Measurements from ENCODE around the gene PRRG2.

Gene PRRG2

DNA sequence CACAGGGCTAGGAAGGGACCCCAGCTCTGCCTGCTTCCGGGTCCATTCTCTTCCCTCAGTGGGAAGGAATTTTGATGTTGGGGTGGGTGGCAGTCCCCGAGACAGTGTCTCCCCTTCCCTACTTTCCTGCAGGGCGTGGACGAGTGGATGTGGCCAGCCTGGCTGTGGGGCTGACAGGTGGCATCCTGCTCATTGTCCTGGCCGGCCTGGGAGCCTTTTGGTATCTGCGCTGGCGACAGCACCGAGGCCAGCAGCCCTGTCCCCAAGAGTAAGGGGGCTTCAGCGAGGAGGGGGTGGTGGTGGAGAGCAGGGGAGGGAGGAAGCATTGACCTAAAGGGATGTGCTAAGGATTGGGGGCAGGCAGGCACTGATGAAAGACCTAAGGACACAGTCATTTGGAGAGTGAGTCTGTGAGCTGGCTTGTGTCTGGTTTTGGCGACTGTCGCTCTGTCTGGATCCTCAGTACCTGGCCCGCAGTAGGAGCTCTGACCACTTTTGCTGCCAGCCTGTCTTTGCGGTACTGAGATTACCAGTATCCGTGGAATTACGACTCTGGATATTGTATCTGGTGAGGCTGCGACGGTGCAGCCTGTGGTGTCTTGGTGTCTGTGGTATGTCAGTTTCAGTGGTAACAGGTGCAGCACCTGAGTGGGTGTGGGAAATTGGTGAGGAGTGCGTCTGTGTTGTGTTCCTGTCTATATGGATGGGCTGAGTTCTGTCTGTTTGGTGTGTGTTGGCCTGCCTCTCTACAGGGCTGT lies 7.4 kb downstream of the PRRG2 start:
- H3K9me2 ChIP-seq (replicated peaks; ENCODE audit: control insufficient read depth, low read length): no peaks in the 10 kb centered on the region
- no peak overlapping the region for H3K27ac ChIP-seq (ENCODE audit: low read depth, low read length)
- H3K79me2 ChIP-seq (ENCODE audit: control insufficient read depth, low read length): peaks cover 25% of the 10 kb centered on the region
- H3K4me3 ChIP-seq (ENCODE audit: low read length): no peak overlapping the region
- peaks cover 17% of the 10 kb centered on the region for H3K4me1 ChIP-seq (ENCODE audit: control insufficient read depth, low read length)
- peaks cover 4% of the 10 kb centered on the region; the same call in 1 of the 2 replicates for H3K27me3 ChIP-seq (ENCODE audit: control insufficient read depth, low read length)
- no peak for TF ChIP-seq EZH2phosphoT487 (IDR thresholded peaks at IDR 0.05; ENCODE audit: borderline replicate concordance, low read length)
- no peak for TF ChIP-seq CTCF (IDR thresholded peaks at IDR 0.05; ENCODE audit: low read depth, low read length, poor library complexity, severe bottlenecking)
- peaks cover 13% of the 10 kb centered on the region for H3K36me3 ChIP-seq (ENCODE audit: control insufficient read depth, low read length)
- no peak overlapping the region for H3K4me2 ChIP-seq (ENCODE audit: low read length)
- H3F3A ChIP-seq (ENCODE audit: control insufficient read depth, insufficient read depth): peaks cover 24% of the 10 kb centered on the region
- H4K20me1 ChIP-seq (ENCODE audit: control insufficient read depth, insufficient read depth, low read depth, low read length): no peaks in the 10 kb centered on the region
- no peaks in the 10 kb centered on the region for H3K9me3 ChIP-seq (ENCODE audit: control insufficient read depth, insufficient read depth, low read length)

DNA sequence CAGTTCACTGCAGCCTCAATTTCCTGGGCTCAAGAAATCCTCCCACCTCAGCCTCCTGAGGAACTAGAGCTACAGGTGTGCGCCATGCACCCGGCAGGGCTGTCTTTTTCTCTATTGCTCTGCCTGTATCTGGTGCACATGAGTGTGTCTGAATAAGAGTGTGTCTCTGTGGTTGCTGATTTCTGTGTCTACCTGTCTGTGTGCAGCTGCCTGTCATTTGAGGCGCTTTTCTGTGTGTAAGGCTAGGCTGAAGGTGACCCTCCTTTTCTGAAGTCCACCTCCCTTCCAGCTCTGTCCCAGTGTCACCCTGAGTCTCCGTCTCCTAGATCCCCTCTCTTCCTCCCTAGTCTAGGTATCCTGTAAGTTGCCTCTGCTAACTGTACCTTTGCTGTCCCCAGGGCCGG lies 8.4 kb downstream of the PRRG2 start:
- H3K4me3 ChIP-seq (ENCODE audit: low read length): no peak overlapping the region; the same call in 1 of the 2 replicates
- no peaks in the 10 kb centered on the region for H4K20me1 ChIP-seq (ENCODE audit: control insufficient read depth, insufficient read depth, low read depth, low read length)
- peak overlapping the region; percentile 45 for H3K4me2 ChIP-seq (ENCODE audit: low read length)
- peaks cover 24% of the 10 kb centered on the region for H3F3A ChIP-seq (ENCODE audit: control insufficient read depth, insufficient read depth)
- TF ChIP-seq CTCF (IDR thresholded peaks at IDR 0.05; ENCODE audit: low read depth, low read length, poor library complexity, severe bottlenecking) (no peak), EZH2phosphoT487 (IDR thresholded peaks at IDR 0.05; ENCODE audit: borderline replicate concordance, low read length) (no peak)
- H3K9me3 ChIP-seq (ENCODE audit: control insufficient read depth, insufficient read depth, low read length): no peaks in the 10 kb centered on the region
- no peaks in the 10 kb centered on the region for H3K9me2 ChIP-seq (replicated peaks; ENCODE audit: control insufficient read depth, low read length)
- no peak overlapping the region for H3K27ac ChIP-seq (ENCODE audit: low read depth, low read length)
- peaks cover 35% of the 10 kb centered on the region for H3K79me2 ChIP-seq (ENCODE audit: control insufficient read depth, low read length)
- peaks cover 22% of the 10 kb centered on the region for H3K4me1 ChIP-seq (ENCODE audit: control insufficient read depth, low read length)
- H3K36me3 ChIP-seq (ENCODE audit: control insufficient read depth, low read length): peaks cover 23% of the 10 kb centered on the region
- H3K27me3 ChIP-seq (ENCODE audit: control insufficient read depth, low read length): peaks cover 4% of the 10 kb centered on the region; the same call in 1 of the 2 replicates

GRCh38 chr19:49590071-49590970 lies 9.2 kb downstream of the PRRG2 start:
- TF ChIP-seq CTCF (IDR thresholded peaks at IDR 0.05; ENCODE audit: low read depth, low read length, poor library complexity, severe bottlenecking) (peak; percentile 41), EZH2phosphoT487 (IDR thresholded peaks at IDR 0.05; ENCODE audit: borderline replicate concordance, low read length) (no peak)
- Histone ChIP-seq H3K9me3 (ENCODE audit: control insufficient read depth, insufficient read depth, low read length) (no peaks in the 10 kb centered on the region), H3K9me2 (replicated peaks; ENCODE audit: control insufficient read depth, low read length) (no peaks in the 10 kb centered on the region), H3K79me2 (ENCODE audit: control insufficient read depth, low read length) (peaks cover 42% of the 10 kb centered on the region), H3F3A (ENCODE audit: control insufficient read depth, insufficient read depth) (peaks cover 24% of the 10 kb centered on the region), H3K4me2 (ENCODE audit: low read length) (peak overlapping the region; percentile 99), H3K4me1 (ENCODE audit: control insufficient read depth, low read length) (peaks cover 22% of the 10 kb centered on the region), H4K20me1 (ENCODE audit: control insufficient read depth, insufficient read depth, low read depth, low read length) (no peaks in the 10 kb centered on the region), H3K36me3 (ENCODE audit: control insufficient read depth, low read length) (peaks cover 27% of the 10 kb centered on the region), H3K4me3 (ENCODE audit: low read length) (peak overlapping the region; percentile 100), H3K27me3 (ENCODE audit: control insufficient read depth, low read length) (peaks cover 4% of the 10 kb centered on the region; the same call in 1 of the 2 replicates), H3K27ac (ENCODE audit: low read depth, low read length) (peak overlapping the region; percentile 100)

Data from DOHH2 (cell line).